Endothelial cell of umbilical vein (primary cell): ENCODE results near the gene ISL1. TPM values are rescaled to one million over a fixed set of nuclear protein-coding genes. Genes with fewer than 3 reads are reported as not detected.

ENCODE experiments used
- BruUV-seq: library from RNA; stranded (reverse); fragments of 400-500 nt; replicated peaks from 2 replicates; lab custom pipeline; 2021; lab: Mats Ljungman, UMichigan
- CTCF ChIA-PET: fragments of 300-600, 350-600 bp; sonication (Branson Sonifier 250); formaldehyde crosslinking; loops from one replicate; lab custom pipeline; 2021; ENCODE audit warnings: antibody characterized with exemption, inconsistent platforms; lab: Charles Lee
- POLR2A ChIA-PET: fragments of 300-600, 350-600 bp; sonication (Branson Sonifier 250); formaldehyde crosslinking; loops from one replicate; lab custom pipeline; 2021; ENCODE audit warnings: antibody characterized with exemption, inconsistent platforms; lab: Charles Lee
- DNase-seq: peaks from one replicate; pipeline ENCODE4 v3.0.0-alpha.2; 2011; ENCODE audit warnings: low read depth, low spot score
- FAIRE-seq: peaks from 2 replicates; lab custom pipeline; 2011; peaks lifted over from hg19 to GRCh38; lab: Jason Lieb, UNC
- H2AFZ ChIP-seq: 2 replicates; pipeline ENCODE4 v1.6.0; 2012; ENCODE audit warnings: low read depth, low read length, control low read depth, inconsistent platforms
- H3K27ac ChIP-seq: 2 replicates; pipeline ENCODE4 v1.5.1; 2011; ENCODE audit warnings: low read depth, mild to moderate bottlenecking, control low read depth, low read length, moderate library complexity; ENCODE audit not compliant: insufficient read depth
- H3K27me3 ChIP-seq, 2 experiments: 2 replicates each; pipeline versions ENCODE4 v1.6.0 to v1.6.1; 2011; ENCODE audit warnings: low read length in 2 of 2, mixed read lengths in 1 of 2; ENCODE audit not compliant: control insufficient read depth in 2 of 2, insufficient read depth in 2 of 2
- H3K36me3 ChIP-seq, 2 experiments: 2 replicates in 1 of 2; 3 replicates in 1 of 2; pipeline ENCODE4 v1.5.1; 2011; ENCODE audit warnings: low read length in 2 of 2, mild to moderate bottlenecking in 1 of 2, moderate library complexity in 1 of 2; ENCODE audit not compliant: control insufficient read depth in 2 of 2, insufficient read depth in 2 of 2; ENCODE audit errors: extremely low read depth in 1 of 2
- H3K4me1 ChIP-seq: 3 replicates; pipeline ENCODE4 v1.5.1; 2011; ENCODE audit warnings: mild to moderate bottlenecking, low read length; ENCODE audit not compliant: control insufficient read depth, insufficient read depth; ENCODE audit errors: extremely low read depth
- H3K4me2 ChIP-seq: 2 replicates; pipeline ENCODE4 v1.6.1; 2011; ENCODE audit warnings: low read length, control low read depth, mixed read lengths; ENCODE audit not compliant: insufficient read depth
- H3K4me3 ChIP-seq, 3 experiments: fragments of 200-600 bp in 1 of 3; sonication (generic), shearing (Covaris generic) in 1 of 3; replicated peaks in 1 of 3; 2 replicates each; pipeline ENCODE4 v1.5.1; 2011 to 2016; ENCODE audit warnings: control low read depth in 3 of 3, low read length in 3 of 3, mild to moderate bottlenecking in 2 of 3, inconsistent platforms in 1 of 3, low read depth in 1 of 3, moderate library complexity in 1 of 3; ENCODE audit not compliant: insufficient read depth in 1 of 3
- H3K79me2 ChIP-seq: 2 replicates; pipeline ENCODE4 v1.6.0; 2012; ENCODE audit warnings: low read length, inconsistent platforms; ENCODE audit not compliant: control insufficient read depth, insufficient read depth
- H3K9ac ChIP-seq: replicated peaks from 2 replicates; pipeline ENCODE3; 2011; ENCODE audit warnings: low read length, control low read depth; ENCODE audit not compliant: insufficient read depth; ENCODE audit errors: extremely low read depth
- H3K9me1 ChIP-seq: replicated peaks from 3 replicates; pipeline ENCODE4 v1.6.0; 2011; ENCODE audit warnings: mild to moderate bottlenecking, low read length; ENCODE audit not compliant: control insufficient read depth, insufficient read depth; ENCODE audit errors: extremely low read depth
- H3K9me3 ChIP-seq: replicated peaks from 2 replicates; pipeline ENCODE4 v1.5.1; 2012; ENCODE audit warnings: low read length, inconsistent platforms; ENCODE audit not compliant: control insufficient read depth, insufficient read depth
- H4K20me1 ChIP-seq: replicated peaks from 2 replicates; pipeline ENCODE3; 2011; ENCODE audit warnings: mild to moderate bottlenecking, low read length; ENCODE audit not compliant: control insufficient read depth, insufficient read depth; ENCODE audit errors: extremely low read depth
- EZH2 ChIP-seq: IDR thresholded peaks from 2 replicates; pipeline ENCODE4 v1.6.1; 2012; ENCODE audit warnings: borderline replicate concordance, low read depth, mild to moderate bottlenecking, moderate library complexity, low read length, inconsistent platforms; ENCODE audit not compliant: severe bottlenecking
- FOS ChIP-seq: IDR thresholded peaks from 2 replicates; pipeline ENCODE4 v1.6.1; 2011; ENCODE audit warnings: mild to moderate bottlenecking, low read length, moderate library complexity, borderline replicate concordance; ENCODE audit not compliant: insufficient read depth
- GATA2 ChIP-seq: IDR thresholded peaks from 2 replicates; pipeline ENCODE4 v1.7.0; 2011; ENCODE audit warnings: low read depth, mild to moderate bottlenecking, moderate library complexity, mixed read lengths, low read length; ENCODE audit not compliant: insufficient read length, insufficient read depth
- JUN ChIP-seq: IDR thresholded peaks from 2 replicates; pipeline ENCODE4 v1.6.1; 2011; ENCODE audit warnings: borderline replicate concordance, low read depth; ENCODE audit not compliant: insufficient read length, insufficient read depth
- MYC ChIP-seq: IDR thresholded peaks from one replicate; pipeline ENCODE4 v1.6.1; 2011; ENCODE audit warnings: mild to moderate bottlenecking, low read depth, low read length
- POLR2A ChIP-seq: IDR thresholded peaks from 2 replicates; pipeline ENCODE4 v1.6.1; 2012; ENCODE audit warnings: low read depth, mild to moderate bottlenecking, control low read depth, low read length
- POLR2AphosphoS5 ChIP-seq: IDR thresholded peaks from 2 replicates; pipeline ENCODE4 v1.6.1; 2012; ENCODE audit warnings: low read depth, mild to moderate bottlenecking, control low read depth, low read length, moderate library complexity; ENCODE audit not compliant: insufficient read depth
- dilution Hi-C: fragments of 300-500 bp; cut with MboI; formaldehyde crosslinking; loops from one replicate; pipeline ENCODE4 v1.15.0; 2019; ENCODE audit warnings: low sequenced_read_pairs; ENCODE audit not compliant: extremely low pct_ligation_motif_present
- intact Hi-C: fragments of 100-400 bp; cut with micrococcal nuclease; formaldehyde crosslinking; loops from one replicate; pipeline ENCODE4 v1.10.0; 2022
- polyA plus RNA-seq, 4 experiments: library from polyadenylated mRNA; depleted of rRNA in 3 of 4; stranded (reverse) in 3 of 4; unstranded in 1 of 4; fragments of >200 nt; gene quantifications; 2 replicates each; pipeline versions ENCODE4 v1.2.1 to v1.2.3, GENCODE V29; 2011 to 2012; ENCODE audit warnings: missing spikeins in 1 of 4
- total RNA-seq: library from RNA; stranded (reverse); gene quantifications from 2 replicates; pipeline ENCODE4 v1.2.3, GENCODE V29; 2021
- TF ChIP-seq, protein P1 (sequence below), 2 donors: IDR thresholded peaks; 1 replicate in 1 of 2; 2 replicates in 1 of 2; pipeline ENCODE4 v1.5.1; 2011; ENCODE audit warnings: low read length in 2 of 2, mild to moderate bottlenecking in 2 of 2, moderate library complexity in 2 of 2, control low read depth in 1 of 2, inconsistent platforms in 1 of 2, low read depth in 1 of 2; ENCODE audit not compliant: insufficient read depth in 1 of 2; ENCODE audit errors: extremely low read depth in 1 of 2
- TF ChIP-seq, protein P2 (sequence below): IDR thresholded peaks from 2 replicates; pipeline ENCODE4 v1.6.1; 2011; ENCODE audit not compliant: insufficient read depth, insufficient read length

ISL1 gene
- total and polyA plus RNA-seq, 2 donors (not counting 3 experiments of a cell fraction or from before 2014, with no cell fraction given), result 0.28 to 1.1 TPM

DNA sequence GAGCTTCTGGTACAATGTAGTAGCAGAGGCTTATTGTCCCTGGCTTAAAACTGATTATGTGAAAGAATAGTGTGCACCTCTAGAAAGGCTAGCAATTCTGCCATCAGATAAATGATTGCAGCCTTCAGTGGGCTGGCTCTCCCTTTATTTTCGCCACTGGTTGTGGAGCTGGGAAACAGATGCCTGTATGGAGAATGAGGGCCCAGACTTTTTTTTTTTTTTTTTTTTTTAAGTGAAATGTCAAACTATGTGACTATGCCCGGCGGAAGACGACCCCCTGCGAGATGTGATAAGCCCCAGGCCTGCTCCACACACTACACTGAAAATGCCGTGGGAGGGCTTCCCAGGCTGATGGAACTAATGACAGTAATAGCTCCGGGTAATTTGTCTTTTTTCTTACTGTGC lies 28.7 kb downstream of the ISL1 start:
- Histone ChIP-seq H3K36me3 (no peaks in the 10 kb centered on the region), H3K9me1 (no peaks in the 10 kb centered on the region), H3K9me3 (no peaks in the 10 kb centered on the region), H2AFZ (no peak overlapping the region), H3K9ac (no peak overlapping the region), H4K20me1 (no peaks in the 10 kb centered on the region), H3K4me3 (no peak overlapping the region), H3K4me1 (no peaks in the 10 kb centered on the region), H3K27me3 (no peaks in the 10 kb centered on the region), H3K27ac (no peak overlapping the region), H3K79me2 (no peaks in the 10 kb centered on the region), H3K4me2 (no peak overlapping the region)
- no peak for FAIRE-seq
- BruUV-seq, result no TSS peak
- ChIA-PET POLR2A (no interaction called here), CTCF (no interaction called here)
- dilution Hi-C loops (no loop called here), intact Hi-C loops (no loop called here)
- no peak for TF ChIP-seq GATA2
- DNase-seq, result no peak

GRCh38 chr5:51414516-51414915 lies 31.3 kb downstream of the ISL1 start:
- Histone ChIP-seq H4K20me1 (no peaks in the 10 kb centered on the region), H3K79me2 (no peaks in the 10 kb centered on the region), H3K4me3 (no peak overlapping the region), H3K27ac (no peak overlapping the region), H2AFZ (no peak overlapping the region), H3K9ac (no peak overlapping the region), H3K9me3 (no peaks in the 10 kb centered on the region), H3K36me3 (no peaks in the 10 kb centered on the region), H3K4me2 (no peak overlapping the region), H3K27me3 (no peaks in the 10 kb centered on the region), H3K4me1 (no peaks in the 10 kb centered on the region), H3K9me1 (no peaks in the 10 kb centered on the region)
- FAIRE-seq (no peak), DNase-seq (no peak)
- POLR2A ChIA-PET, result no interaction called here
- CTCF ChIA-PET, result interaction anchor here (1.4 to 3.9 kb wide), 2 partner anchors 35 to 451 kb away, joined by 3 to 15 read pairs; no protein-coding TSS in a partner anchor
- intact Hi-C loops (no loop called here), dilution Hi-C loops (no loop called here)
- TF ChIP-seq, protein P1, sequence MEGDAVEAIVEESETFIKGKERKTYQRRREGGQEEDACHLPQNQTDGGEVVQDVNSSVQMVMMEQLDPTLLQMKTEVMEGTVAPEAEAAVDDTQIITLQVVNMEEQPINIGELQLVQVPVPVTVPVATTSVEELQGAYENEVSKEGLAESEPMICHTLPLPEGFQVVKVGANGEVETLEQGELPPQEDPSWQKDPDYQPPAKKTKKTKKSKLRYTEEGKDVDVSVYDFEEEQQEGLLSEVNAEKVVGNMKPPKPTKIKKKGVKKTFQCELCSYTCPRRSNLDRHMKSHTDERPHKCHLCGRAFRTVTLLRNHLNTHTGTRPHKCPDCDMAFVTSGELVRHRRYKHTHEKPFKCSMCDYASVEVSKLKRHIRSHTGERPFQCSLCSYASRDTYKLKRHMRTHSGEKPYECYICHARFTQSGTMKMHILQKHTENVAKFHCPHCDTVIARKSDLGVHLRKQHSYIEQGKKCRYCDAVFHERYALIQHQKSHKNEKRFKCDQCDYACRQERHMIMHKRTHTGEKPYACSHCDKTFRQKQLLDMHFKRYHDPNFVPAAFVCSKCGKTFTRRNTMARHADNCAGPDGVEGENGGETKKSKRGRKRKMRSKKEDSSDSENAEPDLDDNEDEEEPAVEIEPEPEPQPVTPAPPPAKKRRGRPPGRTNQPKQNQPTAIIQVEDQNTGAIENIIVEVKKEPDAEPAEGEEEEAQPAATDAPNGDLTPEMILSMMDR (IDR thresholded peaks at IDR 0.05; ENCODE audit: extremely low read depth in 1 of 2, insufficient read depth in 1 of 2, low read depth in 1 of 2, low read length in 2 of 2), result no peak
- TF ChIP-seq EZH2 (no peak), MYC (no peak), FOS (no peak), JUN (no peak), GATA2 (no peak), POLR2AphosphoS5 (no peak), POLR2A (no peak)
- TF ChIP-seq, protein P2, sequence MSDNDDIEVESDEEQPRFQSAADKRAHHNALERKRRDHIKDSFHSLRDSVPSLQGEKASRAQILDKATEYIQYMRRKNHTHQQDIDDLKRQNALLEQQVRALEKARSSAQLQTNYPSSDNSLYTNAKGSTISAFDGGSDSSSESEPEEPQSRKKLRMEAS, result no peak
- no TSS peak for BruUV-seq
